GM12864 (cell line): ENCODE data around the gene SYK.
"Not testable (repeated sequence)": the region's sequence is repeated elsewhere in the genome, so short reads cannot be mapped to it uniquely, and the experiment has no call there.

Experiments
- DNase-seq: peaks from one replicate; pipeline ENCODE4 v3.0.0-alpha.2; 2011; ENCODE audit warnings: low read depth
- H3K4me3 ChIP-seq: 2 replicates; pipeline ENCODE4 v1.5.1; 2011; ENCODE audit warnings: mild to moderate bottlenecking, low read depth, low read length, control low read depth
- CTCF ChIP-seq: IDR thresholded peaks from 2 replicates; pipeline ENCODE4 v1.5.1; 2011; ENCODE audit warnings: low read depth, mild to moderate bottlenecking, moderate library complexity, low read length, control low read depth, inconsistent platforms; ENCODE audit errors: missing control alignments

Gene SYK

GRCh38 chr9:90884178-90884577, 82.6 kb downstream of the SYK start:
- no peak for TF ChIP-seq CTCF
- no peak for DNase-seq
- no peak overlapping the region for H3K4me3 ChIP-seq

- not testable (repeated sequence) for H3K4me3 ChIP-seq, DNase-seq
These were observed 85.2 kb downstream of the SYK start for GRCh38 chr9:90886868-90887267.

- no peak for TF ChIP-seq CTCF
- no peak for DNase-seq
These were observed 87.3 kb downstream of the SYK start for GRCh38 chr9:90888941-90889340.

GRCh38 chr9:90890146-90890810, 88.7 kb downstream of the SYK start:
- no peak overlapping the region for H3K4me3 ChIP-seq
- no peak for TF ChIP-seq CTCF
- no peak for DNase-seq

More at GRCh38 chr9:90888941-90889340, 87.3 kb downstream of the SYK start:
- no peak overlapping the region for H3K4me3 ChIP-seq

DNA sequence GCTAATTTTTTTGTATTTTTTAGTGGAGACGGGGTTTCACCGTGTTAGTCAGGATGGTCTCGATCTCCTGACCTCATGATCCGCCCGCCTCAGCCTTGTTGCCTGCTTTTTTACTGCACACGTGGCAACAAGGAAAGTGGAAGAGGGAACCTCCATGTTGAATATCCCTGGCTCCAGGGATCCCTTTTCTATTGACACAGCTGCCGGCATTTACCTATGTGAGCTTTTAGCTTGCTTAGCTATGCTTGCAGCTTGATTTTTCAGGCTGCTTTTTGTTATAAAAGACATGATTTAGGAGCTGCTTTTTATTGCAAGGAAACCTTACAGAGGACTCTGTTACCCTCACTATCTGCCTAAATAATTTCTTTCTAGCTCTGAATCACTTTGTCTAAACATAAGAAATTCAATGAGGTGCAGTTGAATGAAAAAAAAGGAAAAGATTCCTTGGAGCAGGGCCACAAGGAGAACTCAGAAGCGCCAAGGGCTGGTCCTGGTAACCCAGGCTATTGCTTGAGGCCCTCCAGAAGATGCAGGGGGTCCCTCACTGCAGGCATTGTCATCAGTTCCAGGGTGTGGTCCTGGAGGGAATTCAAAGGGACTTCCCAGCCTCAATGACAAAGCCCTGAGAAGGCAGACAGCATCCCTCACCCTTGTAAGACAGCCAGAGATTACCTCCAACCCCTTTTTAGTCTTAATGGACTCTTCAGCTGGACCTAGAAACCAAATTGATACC, 89.9 kb downstream of the SYK start:
- no peak overlapping the region for H3K4me3 ChIP-seq
- no peak for DNase-seq
- no peak for TF ChIP-seq CTCF

GRCh38 chr9:90892918-90893317, 91.3 kb downstream of the SYK start:
- TF ChIP-seq CTCF, result no peak
- no peak overlapping the region for H3K4me3 ChIP-seq
- no peak for DNase-seq

GRCh38 chr9:90893706-90894105, 92.1 kb downstream of the SYK start:
- no peak for TF ChIP-seq CTCF
- H3K4me3 ChIP-seq, result no peak overlapping the region
- DNase-seq, result no peak
